Measurements from ENCODE around the gene GNB1. TPM values are rescaled to one million over a fixed set of nuclear protein-coding genes. Genes with fewer than 3 reads are reported as not detected.
"Not testable (repeated sequence)": the region's sequence is repeated elsewhere in the genome, so short reads cannot be mapped to it uniquely, and the experiment has no call there.

The GNB1 gene
- total RNA-seq, 1 experiment from 2014 or later = 611 TPM

- intact Hi-C loops (cut with micrococcal nuclease; ENCODE audit: unreplicated experiment) = loop anchor here (10.0 kb wide), 1 partner anchor 54 kb away; the partner anchor contains the start of gene SLC35E2B
- TF ChIP-seq EZH2 (IDR thresholded peaks at IDR 0.05; ENCODE audit: borderline replicate concordance, low read depth, low read length, poor library complexity, severe bottlenecking) (no peak), CTCF (conservative IDR thresholded peaks at IDR 0.05; ENCODE audit: low read depth, low read length) (no peak)
- CTCF ChIA-PET = no interaction called here
- no peaks in the 10 kb centered on the region for H3K9me3 ChIP-seq (ENCODE audit: low read depth, low read length, poor library complexity, severe bottlenecking)
- peak; percentile 59 for DNase-seq (ENCODE audit: low spot score)
- peaks cover 2% of the 10 kb centered on the region for H3K36me3 ChIP-seq (ENCODE audit: insufficient read depth, low read length, poor library complexity, severe bottlenecking)
- H3K4me3 ChIP-seq (ENCODE audit: low read depth, low read length, poor library complexity, severe bottlenecking) = no peak overlapping the region
- H3K27me3 ChIP-seq (replicated peaks; ENCODE audit: insufficient read depth, low read depth, low read length, poor library complexity) = no peaks in the 10 kb centered on the region
- POLR2A ChIA-PET (ENCODE audit: low non-redundant PET) = no interaction called here
- H3K27ac ChIP-seq (ENCODE audit: low read depth, low read length, poor library complexity, severe bottlenecking) = no peak overlapping the region
- BruUV-seq (replicated peaks) = no TSS peak
- peaks cover 5% of the 10 kb centered on the region for H3K4me1 ChIP-seq (ENCODE audit: insufficient read depth, low read length, poor library complexity, severe bottlenecking)
These were observed 142.1 kb downstream of the GNB1 start for GRCh38 chr1:1748686-1749321.

GRCh38 chr1:1746566-1746909, 144.3 kb downstream of the GNB1 start:
- Histone ChIP-seq H3K4me3 (ENCODE audit: low read depth, low read length, poor library complexity, severe bottlenecking) (peak overlapping the region; percentile 51), H3K27ac (ENCODE audit: low read depth, low read length, poor library complexity, severe bottlenecking) (peak overlapping the region; percentile 98)
- POLR2A ChIA-PET (ENCODE audit: low non-redundant PET); H3K27me3 ChIP-seq (replicated peaks; ENCODE audit: insufficient read depth, low read depth, low read length, poor library complexity); BruUV-seq (replicated peaks); H3K4me1 ChIP-seq (ENCODE audit: insufficient read depth, low read length, poor library complexity, severe bottlenecking); H3K9me3 ChIP-seq (ENCODE audit: low read depth, low read length, poor library complexity, severe bottlenecking); H3K36me3 ChIP-seq (ENCODE audit: insufficient read depth, low read length, poor library complexity, severe bottlenecking); DNase-seq (ENCODE audit: low spot score): not testable (repeated sequence)
- intact Hi-C loops (cut with micrococcal nuclease; ENCODE audit: unreplicated experiment) = loop anchor here (10.0 kb wide), 1 partner anchor 52 kb away; the partner anchor contains the start of gene SLC35E2B
- CTCF ChIA-PET = interaction anchor here (0.6 to 1.0 kb wide), 2 partner anchors 22 to 635 kb away, joined by 3 read pairs; no protein-coding TSS in a partner anchor

- H3K27ac ChIP-seq (ENCODE audit: low read depth, low read length, poor library complexity, severe bottlenecking) = peak overlapping the region; percentile 98
- BruUV-seq (replicated peaks) = TSS peak; percentile 86
- H3K9me3 ChIP-seq (ENCODE audit: low read depth, low read length, poor library complexity, severe bottlenecking) = not testable (repeated sequence)
These were observed 145.0 kb downstream of the GNB1 start for GRCh38 chr1:1745651-1746565.

GRCh38 chr1:1742529-1742928, 148.4 kb downstream of the GNB1 start:
- POLR2A ChIA-PET (ENCODE audit: low non-redundant PET) = interaction anchor here (0.6 kb wide), 1 partner anchor 431 kb away, joined by 4 read pairs; no protein-coding TSS in a partner anchor
- H3K4me1 ChIP-seq (ENCODE audit: insufficient read depth, low read length, poor library complexity, severe bottlenecking); H3K36me3 ChIP-seq (ENCODE audit: insufficient read depth, low read length, poor library complexity, severe bottlenecking); CTCF ChIA-PET; H3K4me3 ChIP-seq (ENCODE audit: low read depth, low read length, poor library complexity, severe bottlenecking); DNase-seq (ENCODE audit: low spot score); H3K27me3 ChIP-seq (replicated peaks; ENCODE audit: insufficient read depth, low read depth, low read length, poor library complexity); H3K27ac ChIP-seq (ENCODE audit: low read depth, low read length, poor library complexity, severe bottlenecking); H3K9me3 ChIP-seq (ENCODE audit: low read depth, low read length, poor library complexity, severe bottlenecking); BruUV-seq (replicated peaks): not testable (repeated sequence)
- intact Hi-C loops (cut with micrococcal nuclease; ENCODE audit: unreplicated experiment) = loop anchor here (10.0 kb wide), 1 partner anchor 48 kb away; the partner anchor contains the start of gene SLC35E2B

More at GRCh38 chr1:1745651-1746565, 145.0 kb downstream of the GNB1 start:
- intact Hi-C loops (cut with micrococcal nuclease; ENCODE audit: unreplicated experiment) = loop anchor here (10.0 kb wide), 1 partner anchor 51 kb away; the partner anchor contains the start of gene SLC35E2B
- H3K36me3 ChIP-seq (ENCODE audit: insufficient read depth, low read length, poor library complexity, severe bottlenecking); POLR2A ChIA-PET (ENCODE audit: low non-redundant PET); H3K27me3 ChIP-seq (replicated peaks; ENCODE audit: insufficient read depth, low read depth, low read length, poor library complexity); H3K4me1 ChIP-seq (ENCODE audit: insufficient read depth, low read length, poor library complexity, severe bottlenecking): not testable (repeated sequence)
- CTCF ChIA-PET = interaction anchor here (0.6 to 1.0 kb wide), 2 partner anchors 21 to 636 kb away, joined by 3 read pairs; no protein-coding TSS in a partner anchor
- DNase-seq (ENCODE audit: low spot score) = peak; percentile 85
- peak overlapping the region; percentile 51 for H3K4me3 ChIP-seq (ENCODE audit: low read depth, low read length, poor library complexity, severe bottlenecking)

DNA sequence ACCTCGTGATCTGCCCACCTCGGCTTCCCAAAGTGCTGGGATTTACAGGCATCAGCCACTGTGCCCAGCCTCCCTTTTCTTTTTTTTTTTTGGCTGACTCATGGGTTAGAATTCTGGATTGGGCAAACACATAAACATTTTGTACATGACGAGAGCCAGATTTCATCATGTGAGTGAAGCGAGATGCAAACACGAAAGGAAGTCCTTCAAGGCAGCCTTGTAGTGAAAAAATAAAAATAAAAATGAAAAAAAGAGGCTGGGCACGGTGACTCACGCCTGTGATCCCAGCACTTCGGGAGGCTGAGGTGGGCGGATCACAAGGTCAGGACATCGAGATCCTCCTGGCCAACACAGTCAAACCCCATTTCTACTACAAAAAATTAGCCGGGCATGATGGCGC, 149.9 kb downstream of the GNB1 start:
- H3K4me3 ChIP-seq (ENCODE audit: low read depth, low read length, poor library complexity, severe bottlenecking); DNase-seq (ENCODE audit: low spot score); H3K9me3 ChIP-seq (ENCODE audit: low read depth, low read length, poor library complexity, severe bottlenecking); H3K27ac ChIP-seq (ENCODE audit: low read depth, low read length, poor library complexity, severe bottlenecking); H3K27me3 ChIP-seq (replicated peaks; ENCODE audit: insufficient read depth, low read depth, low read length, poor library complexity); POLR2A ChIA-PET (ENCODE audit: low non-redundant PET); BruUV-seq (replicated peaks); CTCF ChIA-PET; H3K4me1 ChIP-seq (ENCODE audit: insufficient read depth, low read length, poor library complexity, severe bottlenecking); H3K36me3 ChIP-seq (ENCODE audit: insufficient read depth, low read length, poor library complexity, severe bottlenecking): not testable (repeated sequence)
- intact Hi-C loops (cut with micrococcal nuclease; ENCODE audit: unreplicated experiment) = loop anchor here (10.0 kb wide), 1 partner anchor 46 kb away; the partner anchor contains the start of gene SLC35E2B

DNA sequence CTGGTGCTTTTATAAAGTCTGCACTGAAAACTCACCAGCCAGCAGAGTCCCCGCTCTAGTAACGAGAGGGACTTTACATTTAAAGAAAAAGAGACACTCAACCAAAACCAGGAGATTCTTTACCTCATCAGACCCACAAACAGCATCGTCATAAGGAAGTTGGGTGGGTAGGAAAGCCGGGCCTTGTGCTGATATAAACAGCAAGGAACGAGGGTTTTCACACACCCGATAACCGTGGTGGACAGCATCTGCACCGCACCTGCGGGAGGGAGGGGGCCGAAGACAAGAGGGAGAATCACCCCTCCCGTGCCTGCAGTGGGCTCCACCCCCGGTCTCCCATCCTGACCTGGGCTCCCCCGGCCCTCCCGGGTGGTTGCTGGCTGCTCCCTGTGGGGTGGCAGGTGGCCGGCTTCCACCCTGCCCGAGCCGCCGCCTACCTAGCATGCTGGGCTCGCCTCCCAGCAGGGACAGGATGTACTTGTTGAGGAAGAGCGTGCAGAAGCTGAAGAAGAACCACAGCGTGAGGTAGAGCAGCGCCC, 152.0 kb downstream of the GNB1 start:
- H3K27ac ChIP-seq (ENCODE audit: low read depth, low read length, poor library complexity, severe bottlenecking); H3K4me3 ChIP-seq (ENCODE audit: low read depth, low read length, poor library complexity, severe bottlenecking); H3K36me3 ChIP-seq (ENCODE audit: insufficient read depth, low read length, poor library complexity, severe bottlenecking); DNase-seq (ENCODE audit: low spot score); CTCF ChIA-PET; BruUV-seq (replicated peaks); intact Hi-C loops (cut with micrococcal nuclease; ENCODE audit: unreplicated experiment); H3K9me3 ChIP-seq (ENCODE audit: low read depth, low read length, poor library complexity, severe bottlenecking); H3K27me3 ChIP-seq (replicated peaks; ENCODE audit: insufficient read depth, low read depth, low read length, poor library complexity); POLR2A ChIA-PET (ENCODE audit: low non-redundant PET); H3K4me1 ChIP-seq (ENCODE audit: insufficient read depth, low read length, poor library complexity, severe bottlenecking): not testable (repeated sequence)
